Stimulated activated CD4-positive, alpha-beta T cell treated with anti-CD3 and anti-CD28 coated beads, TNF-alpha, amount 100 ng/mL, for 4 hours (primary cell): Measurements from ENCODE around the gene SGCD.

Experiments
- DNase-seq, 3 experiments: peaks; one replicate each; pipeline ENCODE4 v3.0.0-alpha.2; 2020; ENCODE audit warnings: low read depth in 3 of 3

SGCD gene

DNA sequence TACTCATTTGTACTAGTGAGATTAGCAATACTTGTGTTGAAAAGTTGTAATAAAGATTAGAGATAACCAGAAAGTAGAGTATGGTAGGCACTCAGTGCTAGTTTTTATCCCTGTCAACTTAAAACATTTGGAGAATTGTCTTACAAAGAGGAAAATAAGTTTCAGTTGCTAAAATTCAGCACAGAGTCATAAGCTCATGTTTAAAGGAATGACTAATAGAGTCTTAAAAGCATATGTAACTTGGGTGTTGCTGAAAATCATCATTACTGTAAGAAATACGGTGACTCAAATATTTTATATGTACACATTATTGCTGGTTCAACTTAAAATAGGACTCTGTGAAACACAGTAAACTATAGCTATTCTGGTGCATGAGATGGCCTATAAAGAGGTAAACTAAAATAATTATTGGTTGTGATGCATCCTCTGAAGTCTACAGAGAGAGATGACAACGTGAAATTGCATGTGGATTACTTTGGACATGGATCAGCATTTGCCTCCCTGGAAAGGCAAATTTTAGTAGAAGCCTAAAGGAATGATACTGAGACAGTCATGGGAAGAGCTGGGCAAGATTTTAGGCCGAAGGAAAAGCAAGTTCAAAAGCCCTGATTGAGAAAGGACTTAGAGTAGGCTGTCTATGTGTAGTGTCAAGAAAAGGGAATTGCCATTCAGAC, 34.6 kb downstream of the SGCD start:
- DNase-seq = no peak

DNA sequence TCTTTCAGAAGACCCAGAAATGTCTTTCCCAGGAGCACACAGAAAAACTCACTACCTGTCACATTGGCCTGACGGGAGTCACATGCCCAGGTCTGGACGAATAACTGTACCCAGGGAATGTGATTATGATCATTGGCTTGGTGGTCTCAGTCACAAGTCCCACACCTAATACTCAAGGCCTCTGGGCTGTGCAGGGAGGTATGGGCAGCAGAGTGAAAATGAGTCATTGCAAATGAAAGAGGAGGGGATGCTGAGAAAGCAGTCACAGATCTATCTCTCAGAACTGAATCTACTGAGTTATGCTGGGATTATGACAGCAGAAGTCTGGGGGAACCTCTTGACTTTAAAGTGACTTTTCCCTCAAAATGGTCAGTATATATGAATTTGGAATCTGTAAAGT, 36.9 kb downstream of the SGCD start:
- no peak for DNase-seq

DNA sequence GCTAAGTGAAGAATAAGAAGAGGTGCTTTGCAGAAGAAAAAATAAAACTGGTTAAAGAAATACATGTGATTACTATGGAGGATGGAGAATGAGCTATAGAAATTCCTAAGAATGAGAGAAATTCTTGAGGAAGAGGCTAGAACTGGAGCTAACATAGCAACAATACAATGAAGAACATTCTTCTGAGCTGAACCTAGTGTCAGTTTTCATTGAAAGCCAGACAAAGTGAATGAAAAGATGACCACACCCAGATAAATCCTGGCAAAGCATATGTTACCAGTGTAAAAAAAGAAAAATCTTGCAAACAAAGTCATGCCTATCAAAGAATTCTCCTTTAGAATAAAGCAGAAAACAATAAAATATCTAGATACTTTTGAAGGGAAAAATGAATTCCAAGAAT, 39.6 kb downstream of the SGCD start:
- no peak for DNase-seq

DNA sequence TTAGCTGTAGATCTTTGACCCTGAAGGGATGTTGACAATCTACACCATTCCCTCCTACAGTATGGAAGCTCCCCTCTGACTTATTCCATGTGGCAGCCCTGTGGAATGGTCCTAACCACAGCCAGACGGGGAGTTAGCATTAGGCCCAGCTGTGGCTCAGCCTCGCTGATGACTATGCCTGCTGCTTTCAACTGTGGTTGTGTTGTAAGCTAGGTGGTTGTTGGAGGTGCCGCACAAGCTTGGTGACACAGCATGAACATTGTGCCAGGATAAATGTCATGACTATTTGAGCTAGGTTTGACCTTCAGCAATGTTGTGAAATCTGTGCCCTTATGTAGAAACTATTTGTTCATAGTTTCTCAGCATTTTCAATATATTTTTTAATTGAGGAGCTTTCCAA, 40.6 kb downstream of the SGCD start:
- no peak for DNase-seq

DNA sequence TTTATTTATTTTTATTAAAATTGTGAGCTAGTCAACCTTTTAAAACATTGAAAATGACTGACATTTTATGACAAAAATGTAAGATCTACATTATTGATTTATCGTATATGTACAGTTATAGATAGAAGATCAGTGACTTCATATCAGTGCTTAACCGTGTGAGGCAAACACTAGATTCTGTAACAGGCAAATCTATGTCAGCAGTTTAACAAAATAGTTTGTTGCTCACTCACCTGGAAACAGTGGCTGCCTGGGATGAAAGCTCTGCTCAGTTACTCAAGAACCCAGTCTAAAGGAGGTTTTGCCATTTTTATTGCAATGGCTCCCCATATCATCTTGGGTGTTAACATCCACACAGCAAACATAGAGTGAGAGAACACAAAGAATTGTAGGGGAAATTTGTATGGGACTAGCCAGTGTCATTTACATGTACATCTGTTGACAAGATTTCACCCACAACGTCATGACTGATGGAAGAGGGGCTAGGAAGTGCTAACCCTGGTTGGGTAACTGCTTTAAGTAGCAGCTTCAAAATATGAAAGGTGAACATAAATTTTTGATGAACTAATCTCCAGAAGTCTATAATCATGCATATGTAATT, 49.0 kb downstream of the SGCD start:
- DNase-seq = no peak

DNA sequence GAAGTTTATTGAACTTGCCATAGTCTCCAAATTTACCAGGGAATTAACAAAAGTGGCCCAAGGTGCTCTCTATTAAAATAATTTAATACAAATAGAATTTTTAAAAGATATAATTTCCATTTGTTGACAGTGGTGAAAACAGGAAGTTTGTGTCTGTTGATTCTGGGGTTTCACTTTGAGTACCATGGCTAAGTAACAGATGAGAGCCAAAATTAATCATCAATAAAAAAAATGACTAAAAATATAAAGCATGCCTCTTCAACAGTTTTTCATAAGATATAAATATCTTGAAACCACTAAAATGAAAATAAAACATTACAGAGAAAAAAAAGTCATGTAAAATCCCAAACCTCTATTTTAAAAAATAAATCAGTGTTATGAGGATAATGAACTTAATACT, 49.8 kb downstream of the SGCD start:
- no peak for DNase-seq

DNA sequence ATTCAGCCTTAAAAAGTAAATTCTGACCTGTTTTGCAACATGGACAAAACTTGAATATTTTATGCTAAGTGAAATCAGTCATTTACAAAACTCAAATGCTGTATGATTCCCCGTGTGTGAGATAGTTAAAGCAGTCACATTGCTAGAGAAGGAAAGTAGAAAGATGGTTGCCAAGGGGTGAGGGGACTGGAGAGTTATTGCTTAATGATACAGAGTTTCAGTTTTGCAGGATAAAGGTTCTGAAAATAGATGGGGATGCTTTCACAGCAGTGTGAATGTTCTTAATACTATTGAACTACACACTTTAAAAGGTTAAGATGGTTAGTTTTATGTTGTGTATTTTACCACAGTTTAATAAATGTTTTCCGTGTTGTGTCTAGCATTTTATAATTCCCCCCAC, 51.2 kb downstream of the SGCD start:
- no peak for DNase-seq

DNA sequence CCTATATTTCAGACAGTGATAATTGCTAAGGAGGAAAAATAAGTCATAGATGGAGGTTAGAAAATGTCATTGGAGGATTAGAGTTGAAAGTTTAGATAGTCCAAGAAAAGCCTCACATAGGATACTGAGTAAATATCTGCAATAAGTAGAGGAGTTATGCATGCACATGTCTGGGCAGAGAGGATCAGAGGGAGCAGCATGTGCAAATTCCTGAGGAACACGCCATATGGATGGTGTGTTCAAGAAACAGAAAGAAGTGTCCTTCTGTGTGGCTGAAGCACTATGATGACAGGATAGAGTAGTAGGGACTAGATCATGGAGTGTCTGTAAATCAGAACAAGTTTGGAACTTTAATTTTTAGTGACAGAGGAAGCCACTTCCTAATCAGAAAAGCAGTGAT, 52.2 kb downstream of the SGCD start:
- no peak for DNase-seq

DNA sequence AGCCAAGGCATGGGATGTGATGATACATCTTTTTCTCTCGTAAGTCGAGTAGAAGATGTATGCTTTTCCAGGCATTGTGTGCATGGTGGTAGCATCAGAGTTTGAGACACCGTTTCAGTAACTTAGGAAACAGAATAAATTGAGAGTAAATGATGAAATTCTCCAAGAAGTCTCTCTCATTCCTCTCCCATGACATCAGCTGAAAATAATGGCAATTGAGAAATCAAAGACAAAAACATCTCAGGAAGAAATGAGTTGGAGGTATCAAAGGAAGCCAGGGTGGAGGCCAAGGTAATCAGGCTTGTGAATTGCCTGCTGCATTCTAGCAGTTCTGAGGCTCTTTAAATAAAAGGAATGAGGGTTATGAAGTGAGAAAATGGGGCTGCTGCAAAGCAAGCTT, 53.9 kb downstream of the SGCD start:
- no peak for DNase-seq

DNA sequence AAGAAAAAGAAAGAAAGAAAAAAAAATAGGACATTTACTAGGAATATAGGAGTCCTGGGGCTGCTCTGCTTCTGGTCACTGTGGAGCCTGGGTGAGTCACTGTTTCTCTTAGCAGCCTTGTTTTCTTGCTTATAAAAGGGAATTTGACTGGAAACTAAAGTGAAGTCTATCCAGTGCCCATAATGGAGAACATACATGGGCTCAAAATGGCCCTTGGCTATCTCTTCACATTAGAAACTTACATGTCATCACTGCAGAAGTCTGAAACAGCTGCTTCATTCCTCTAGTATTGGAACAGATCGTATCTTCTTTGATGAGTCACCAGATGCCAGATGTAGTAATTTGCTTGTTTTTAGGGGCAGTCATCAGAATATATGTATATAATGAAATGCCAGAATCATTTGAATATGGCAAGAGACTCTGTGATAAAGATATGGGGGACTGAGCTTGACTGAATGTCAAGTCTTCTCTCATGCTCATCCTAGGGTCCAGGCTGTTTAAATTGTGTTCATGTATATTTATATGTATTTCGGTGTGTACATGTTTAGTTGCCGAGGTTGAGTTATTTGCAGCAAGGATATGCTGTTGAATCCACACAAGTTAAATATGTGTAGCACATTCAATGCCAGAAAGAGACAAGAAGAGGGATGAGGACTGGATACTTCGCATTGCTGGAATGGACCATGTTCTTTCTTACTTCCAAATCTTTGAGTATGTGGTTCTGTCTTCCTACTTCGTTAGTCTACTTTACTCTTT, 56.7 kb downstream of the SGCD start:
- DNase-seq = no peak

DNA sequence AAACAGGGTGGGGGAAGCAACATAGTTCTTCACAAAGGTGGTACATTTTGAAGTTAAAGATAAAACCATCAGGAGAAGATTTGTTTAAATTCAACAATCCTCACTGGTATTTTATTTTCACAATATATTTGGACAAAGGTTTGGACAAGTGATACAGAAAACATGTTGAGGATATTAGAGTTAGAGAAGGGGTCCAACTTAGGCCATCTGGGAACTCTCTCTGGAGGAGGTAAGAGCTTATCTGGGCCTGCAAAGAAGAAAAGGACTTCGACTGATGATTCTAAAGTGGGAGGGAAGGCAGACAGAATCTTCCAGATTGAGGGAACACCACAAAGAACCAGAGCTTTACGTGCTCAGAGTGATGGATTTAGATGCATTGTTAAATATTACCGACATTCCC, 58.5 kb downstream of the SGCD start:
- no peak for DNase-seq

DNA sequence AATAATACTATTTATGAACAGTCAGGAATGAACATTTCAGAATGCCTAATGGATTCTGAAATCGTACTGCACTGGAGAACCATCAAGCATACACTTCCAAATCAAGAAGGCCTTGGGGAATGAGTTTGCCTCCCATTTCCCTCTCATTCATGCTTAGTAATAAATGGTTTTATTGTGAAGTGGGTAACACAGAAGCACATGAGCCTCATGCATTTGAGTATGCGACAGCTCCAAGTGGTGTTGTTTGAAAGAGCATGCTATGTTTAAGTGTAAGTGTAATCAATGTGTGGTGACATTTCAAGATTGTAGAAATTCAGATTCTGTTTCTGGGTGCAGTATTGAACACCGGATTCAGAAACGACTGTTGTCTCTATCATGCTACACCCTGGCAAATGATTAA, 60.0 kb downstream of the SGCD start:
- DNase-seq = no peak

DNA sequence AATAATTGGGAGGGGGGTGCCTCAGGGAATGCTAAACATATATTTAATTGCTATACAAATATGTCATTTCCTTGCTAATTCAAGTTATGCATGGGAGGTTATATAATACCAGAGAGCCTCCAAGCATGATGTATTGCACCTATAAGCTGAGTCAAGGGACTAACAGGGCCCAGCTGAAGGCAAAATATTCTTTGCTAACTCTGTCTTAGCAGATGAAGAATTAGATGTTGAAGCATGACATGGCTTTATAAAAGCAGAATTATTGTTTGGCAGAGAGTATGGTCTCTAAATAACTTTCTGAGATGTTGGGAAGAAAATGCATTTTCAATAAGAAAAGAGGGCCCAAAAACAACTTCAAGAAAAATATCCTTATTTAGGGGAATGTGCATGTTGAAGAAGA, 60.4 kb downstream of the SGCD start:
- DNase-seq = no peak

DNA sequence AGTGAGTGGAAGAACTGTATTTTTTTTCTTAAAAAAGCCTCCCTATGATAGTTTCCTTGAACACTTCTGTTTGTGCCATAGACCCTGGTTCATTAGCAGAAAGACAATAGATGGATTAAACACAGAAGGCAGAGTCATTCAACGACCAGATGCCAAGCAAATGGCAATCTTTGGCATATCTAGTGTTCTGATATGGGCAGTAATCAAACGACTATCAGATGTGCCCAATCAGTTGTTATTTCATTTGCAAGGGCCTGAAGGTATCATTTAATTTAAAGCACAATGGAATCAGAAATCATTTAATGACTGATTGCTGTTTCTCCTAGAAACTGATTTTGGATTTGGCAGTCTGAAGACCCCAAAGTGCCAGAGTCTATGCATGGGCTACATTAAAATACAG, 61.3 kb downstream of the SGCD start:
- DNase-seq = no peak

DNA sequence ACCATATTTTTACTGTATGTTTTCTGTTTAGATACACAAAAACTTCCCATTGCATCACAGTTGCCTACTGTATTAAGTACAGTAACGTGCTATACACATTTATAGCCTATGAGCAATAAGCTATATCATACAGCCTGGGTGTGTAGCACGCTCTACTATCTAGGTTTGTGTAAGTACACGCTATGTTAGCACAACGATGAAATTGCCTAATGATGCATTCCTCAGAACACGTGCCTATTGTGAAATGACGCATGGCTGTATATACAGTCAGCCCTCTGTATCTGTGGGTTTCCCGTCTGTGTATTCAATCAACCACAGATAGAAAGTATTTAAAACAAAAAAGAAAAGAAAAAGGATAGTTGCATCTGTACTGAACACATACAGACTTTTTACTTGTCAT, 64.2 kb downstream of the SGCD start:
- no peak for DNase-seq

DNA sequence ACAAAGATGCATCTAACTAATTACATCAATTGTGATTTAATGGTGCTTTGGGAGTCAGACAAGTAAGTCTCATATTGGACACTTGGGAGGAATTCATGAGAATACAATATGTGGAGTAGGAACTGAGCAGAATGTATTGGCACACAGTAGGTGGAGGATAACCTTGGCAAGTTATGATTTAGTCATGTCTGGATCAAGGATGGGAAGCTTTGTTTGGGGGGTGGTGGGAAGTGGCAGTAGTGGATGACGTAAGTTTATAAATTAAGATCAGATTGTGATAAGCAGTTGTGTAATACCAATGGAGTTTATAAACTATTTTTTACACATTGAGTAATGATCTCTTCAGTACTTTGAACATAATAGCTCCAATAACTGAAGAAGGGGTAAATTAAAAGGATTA, 67.0 kb downstream of the SGCD start:
- no peak for DNase-seq

DNA sequence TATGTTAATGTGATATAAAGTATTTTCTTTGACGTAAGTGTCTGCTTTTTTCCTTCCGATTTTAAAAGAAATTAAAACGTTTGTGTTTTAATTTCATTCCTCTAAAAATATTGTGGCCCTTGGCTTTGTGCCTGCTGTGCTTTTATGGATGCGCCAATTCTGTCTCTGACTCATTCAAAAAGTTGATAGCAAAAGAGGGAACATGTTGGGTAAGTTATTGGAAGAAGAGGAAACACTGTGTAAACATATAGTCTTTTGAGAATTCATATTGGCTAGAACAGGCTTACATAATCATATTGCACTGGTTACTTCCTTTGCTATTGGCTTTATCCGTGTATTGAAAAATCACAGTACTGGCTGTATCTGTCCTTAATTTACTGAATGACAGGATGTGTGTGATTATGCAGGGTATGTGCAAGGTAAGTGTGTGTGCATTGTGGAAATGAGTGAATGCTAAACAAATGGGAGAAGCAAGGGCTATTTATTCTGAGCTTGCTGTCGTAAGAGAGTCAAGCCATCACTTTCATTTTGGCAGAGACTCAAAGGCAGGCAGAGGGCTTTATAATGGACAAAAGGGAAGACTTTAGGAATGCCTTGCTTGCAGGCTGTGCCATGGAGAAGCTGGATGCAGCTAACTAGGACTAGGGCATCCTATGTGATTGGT, 67.8 kb downstream of the SGCD start:
- DNase-seq = no peak

DNA sequence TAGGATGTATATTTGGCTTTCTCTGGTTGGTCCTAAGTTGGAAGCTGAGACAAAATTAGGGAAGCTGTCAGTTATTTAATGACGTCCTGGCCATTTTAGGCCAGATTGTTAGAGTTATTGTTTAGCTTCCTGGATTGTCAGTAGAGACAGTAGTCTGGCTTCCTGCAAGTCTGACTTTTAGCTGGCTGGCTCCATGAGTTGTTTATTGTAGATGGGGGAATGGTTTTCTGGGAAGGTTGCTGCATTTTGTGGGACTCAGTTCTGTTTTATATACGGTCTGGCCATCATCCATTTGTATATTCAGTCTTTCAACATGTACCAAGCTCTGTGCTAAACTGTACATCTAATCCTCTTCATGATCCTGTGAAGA, 68.3 kb downstream of the SGCD start:
- DNase-seq = no peak

DNA sequence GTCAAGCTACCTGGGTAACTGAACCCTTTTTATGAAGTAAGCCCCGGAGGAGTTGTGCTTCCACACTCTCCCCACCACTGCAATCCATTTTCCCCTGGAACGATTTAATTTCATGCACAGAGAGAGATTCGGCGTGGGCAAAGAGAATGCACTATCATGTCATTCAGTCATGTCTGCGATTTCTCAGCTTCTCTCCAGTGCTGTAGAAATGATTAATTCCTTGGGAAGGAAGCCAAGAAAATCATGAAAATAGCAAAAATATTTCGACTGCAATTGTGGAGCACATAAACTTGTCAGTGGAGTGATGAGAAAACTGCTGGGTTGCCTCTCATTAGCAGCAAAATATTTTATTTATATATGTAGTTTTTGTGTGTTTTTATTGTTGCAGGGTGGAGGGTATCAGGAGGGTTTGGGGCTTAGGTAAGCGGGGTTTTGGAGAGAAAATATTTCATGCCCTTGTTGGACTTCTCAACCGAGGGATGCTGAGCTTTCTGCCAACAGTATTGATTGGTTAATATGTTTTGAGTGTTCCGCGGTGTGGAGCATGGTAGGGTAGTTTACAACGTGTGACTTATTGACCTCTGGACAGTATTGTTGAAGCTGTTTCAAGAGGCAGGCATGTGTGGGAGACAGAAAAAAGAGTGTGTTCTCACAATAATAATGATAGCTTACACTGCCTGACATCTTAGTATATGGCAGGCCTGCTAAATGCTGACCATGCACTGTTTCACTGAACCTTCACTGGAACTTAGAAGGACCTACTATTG, 69.3 kb downstream of the SGCD start:
- no peak for DNase-seq

DNA sequence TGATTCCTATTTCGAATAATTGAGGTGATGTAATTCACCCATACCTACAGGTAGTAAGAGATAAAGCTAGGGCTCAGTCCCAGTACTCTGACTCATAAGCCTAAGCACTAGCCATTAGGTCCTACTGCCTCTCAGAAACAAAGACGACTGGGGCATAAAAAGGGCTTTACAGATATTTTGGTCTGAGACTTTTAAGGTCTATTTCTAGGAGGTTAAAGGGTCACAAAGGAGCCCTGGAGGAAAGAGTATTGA, 69.8 kb downstream of the SGCD start:
- no peak for DNase-seq

DNA sequence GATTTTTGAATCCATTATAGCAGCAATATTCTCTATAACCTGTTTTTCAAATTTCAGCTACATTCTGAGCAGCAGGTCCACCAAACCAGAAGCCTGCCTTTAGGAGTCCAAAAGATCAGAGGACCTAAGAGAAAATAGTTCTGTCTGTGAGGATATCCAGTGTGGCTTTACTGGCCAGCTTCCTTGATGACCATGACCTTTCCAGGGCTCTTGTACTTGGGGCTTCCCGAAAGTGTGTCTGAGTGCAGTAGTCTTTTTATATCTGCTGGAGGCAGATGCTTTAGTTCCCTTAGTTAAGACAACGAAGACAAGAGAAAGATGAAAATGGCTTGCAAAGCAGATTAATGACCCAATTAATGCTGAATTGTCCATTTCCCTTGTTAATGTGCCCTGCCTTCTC, 72.4 kb downstream of the SGCD start:
- DNase-seq = no peak

DNA sequence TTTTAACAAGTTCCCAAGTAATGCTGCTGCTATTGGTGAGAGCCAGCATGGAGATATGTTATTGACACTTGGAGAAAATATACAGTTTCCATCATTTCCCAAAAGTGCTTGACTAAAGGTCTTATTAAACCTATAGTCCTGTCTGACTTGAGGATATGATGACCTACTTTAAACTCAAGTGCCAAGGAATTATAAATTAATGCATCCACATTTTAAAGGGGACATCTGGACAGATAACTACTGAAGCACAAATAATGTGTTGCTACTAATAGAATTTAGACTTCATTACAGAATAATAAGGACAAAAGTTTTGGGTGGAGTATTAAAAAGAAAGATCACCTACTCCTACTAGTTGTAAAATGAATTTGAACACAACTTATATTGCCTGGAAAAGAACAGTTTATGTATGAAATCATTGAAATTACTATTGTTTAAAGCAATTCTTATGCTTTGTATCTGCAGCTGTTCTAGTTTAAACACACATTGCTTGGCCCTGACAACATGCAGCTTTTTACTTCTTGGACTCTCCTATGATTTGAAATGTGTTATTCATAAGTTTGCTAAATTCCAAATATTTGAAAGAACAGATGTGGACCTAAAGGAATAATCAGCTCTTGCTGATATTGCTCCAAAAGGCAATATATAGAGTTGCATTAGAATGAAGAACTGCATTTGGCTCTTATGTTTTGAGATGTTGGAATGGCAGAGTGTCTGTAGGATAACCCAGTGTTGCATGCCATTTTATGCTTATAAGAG, 73.4 kb downstream of the SGCD start:
- DNase-seq = no peak
